ENCODE measurements around the gene HERPUD1. TPM values are rescaled to one million over a fixed set of nuclear protein-coding genes. Genes with fewer than 3 reads are reported as not detected.
"Not testable (repeated sequence)": the region's sequence is repeated elsewhere in the genome, so short reads cannot be mapped to it uniquely, and the experiment has no call there.

The HERPUD1 gene
- total RNA-seq, 1 donor from 2014 or later = 87.4 TPM

GRCh38 chr16:56932721-56933619, 1.0 kb downstream of the HERPUD1 start:
- intact Hi-C loops (cut with DNase I) = loop anchor here (5.0 kb wide), 1 partner anchor 54 kb away; the partner anchor contains the start of gene NLRC5
- peak; percentile 92 for DNase-seq (ENCODE audit: low spot score)

DNA sequence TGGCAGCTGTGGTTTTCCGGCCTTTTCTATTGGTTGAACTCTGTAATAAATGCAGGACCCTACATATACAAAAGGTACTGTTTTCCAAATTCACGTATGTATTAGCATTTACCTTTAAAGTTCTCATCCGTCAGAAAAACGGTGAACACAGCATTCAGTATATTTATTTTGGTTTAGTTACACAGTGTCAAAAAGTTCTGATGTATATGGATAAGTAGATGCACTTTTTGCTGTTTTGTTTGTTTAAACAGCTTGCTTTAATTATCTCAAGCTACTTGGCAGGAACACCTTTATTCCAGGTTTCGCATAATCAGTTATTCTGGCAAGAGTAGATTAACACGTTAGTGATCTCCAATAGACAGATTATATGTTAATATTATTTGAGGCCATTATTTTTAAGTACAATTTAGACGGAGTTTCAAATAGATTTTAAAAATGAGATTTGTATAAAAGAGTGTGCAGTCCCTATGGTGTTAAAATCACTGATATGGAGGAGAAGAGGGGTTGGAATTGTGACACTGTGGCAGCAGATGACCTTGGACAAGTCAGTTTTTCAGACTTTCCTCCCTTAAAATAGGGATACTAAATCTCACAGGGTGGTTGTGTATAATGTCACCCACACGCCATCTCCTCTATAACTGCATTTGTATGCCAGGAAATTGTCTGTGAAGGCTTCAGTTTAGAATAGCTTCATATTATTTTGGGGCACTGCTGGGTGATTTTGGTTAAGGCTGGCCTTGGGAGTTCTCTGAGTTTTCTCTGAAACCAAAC, 2.1 kb downstream of the HERPUD1 start:
- DNase-seq (ENCODE audit: low spot score) = no peak
- intact Hi-C loops (cut with DNase I) = loop anchor here (5.0 kb wide), 1 partner anchor 53 kb away; the partner anchor contains the start of gene NLRC5

DNA sequence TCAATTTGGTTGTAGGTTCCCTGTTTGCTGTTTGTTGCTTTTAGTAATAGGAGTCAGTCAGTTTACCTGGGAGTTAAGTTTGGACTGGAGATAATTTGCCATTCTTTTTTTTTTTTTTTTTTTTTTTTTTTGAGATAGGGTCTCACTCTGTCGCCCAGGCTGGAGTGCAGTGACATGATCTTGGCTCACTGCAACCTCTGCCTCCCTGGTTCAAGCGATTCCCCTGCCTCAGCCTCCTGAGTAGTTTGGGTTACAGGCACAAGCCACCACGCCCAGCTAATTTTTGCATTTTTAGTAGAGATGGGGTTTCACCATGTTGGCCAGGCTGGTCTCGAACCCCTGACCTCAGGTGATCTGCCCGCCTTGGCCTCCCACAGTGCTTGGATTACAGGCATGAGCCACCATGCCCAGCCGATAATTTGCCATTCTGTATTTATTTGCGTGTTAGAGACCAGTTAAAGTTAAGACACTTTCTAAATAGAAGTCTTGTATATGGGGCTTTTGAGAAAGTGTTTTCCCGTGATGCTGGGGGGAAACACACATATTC, 2.7 kb downstream of the HERPUD1 start:
- intact Hi-C loops (cut with DNase I) = loop anchor here (5.0 kb wide), 1 partner anchor 53 kb away; the partner anchor contains the start of gene NLRC5
- not testable (repeated sequence) for DNase-seq (ENCODE audit: low spot score)

DNA sequence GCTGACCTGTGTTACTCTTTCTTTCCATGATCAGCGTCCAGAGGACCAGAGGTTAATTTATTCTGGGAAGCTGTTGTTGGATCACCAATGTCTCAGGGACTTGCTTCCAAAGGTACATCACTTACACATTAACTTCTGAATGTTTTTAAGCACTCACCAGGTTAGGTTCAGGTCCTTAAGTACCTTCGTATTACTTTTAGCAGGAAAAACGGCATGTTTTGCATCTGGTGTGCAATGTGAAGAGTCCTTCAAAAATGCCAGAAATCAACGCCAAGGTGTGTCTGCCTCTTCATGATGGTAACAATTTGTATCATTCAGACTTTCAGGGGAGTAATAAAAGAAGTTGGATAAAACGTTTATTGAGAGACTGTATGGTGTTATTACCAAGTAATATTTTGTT, 3.3 kb downstream of the HERPUD1 start:
- DNase-seq (ENCODE audit: low spot score) = no peak
- intact Hi-C loops (cut with DNase I) = no loop called here

DNA sequence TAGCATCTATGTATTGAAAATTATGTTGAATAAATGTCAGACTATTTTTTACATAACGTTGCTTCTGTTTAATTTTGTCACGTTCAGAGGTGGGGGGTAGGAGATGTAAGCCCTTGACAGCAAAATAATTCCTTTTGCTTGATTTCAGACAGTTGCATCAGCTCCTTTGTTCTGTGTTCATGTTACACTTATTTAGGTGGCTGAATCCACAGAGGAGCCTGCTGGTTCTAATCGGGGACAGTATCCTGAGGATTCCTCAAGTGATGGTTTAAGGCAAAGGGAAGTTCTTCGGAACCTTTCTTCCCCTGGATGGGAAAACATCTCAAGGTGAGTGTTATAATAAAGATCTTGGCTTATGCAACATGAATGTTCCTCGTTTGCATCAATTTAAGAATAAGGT, 4.5 kb downstream of the HERPUD1 start:
- DNase-seq (ENCODE audit: low spot score) = no peak
- intact Hi-C loops (cut with DNase I) = no loop called here

DNA sequence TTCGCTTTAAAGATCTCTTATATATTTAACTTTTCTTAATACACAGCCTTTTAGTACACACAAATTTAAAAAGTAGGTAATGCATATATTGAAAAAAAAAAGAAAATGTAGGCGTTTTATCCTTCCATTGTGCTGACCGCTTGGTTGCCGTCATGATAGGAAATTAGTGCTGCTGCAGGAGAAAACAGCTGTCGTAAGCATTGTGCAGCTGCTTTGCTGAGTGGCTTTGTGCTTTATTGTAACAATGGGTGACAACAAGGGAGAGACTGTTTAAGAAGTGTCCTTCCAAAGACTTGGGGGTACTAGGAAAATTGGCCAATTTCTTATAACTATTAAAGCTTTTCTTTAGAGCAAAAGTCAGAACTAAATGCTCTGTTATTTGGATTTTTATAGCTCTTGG, 5.0 kb downstream of the HERPUD1 start:
- no peak for DNase-seq (ENCODE audit: low spot score)
- intact Hi-C loops (cut with DNase I) = no loop called here

- no peak for DNase-seq (ENCODE audit: low spot score)
- intact Hi-C loops (cut with DNase I) = no loop called here
Measured at GRCh38 chr16:56938664-56939513, 6.9 kb downstream of the HERPUD1 start.

GRCh38 chr16:56939801-56940200, 7.9 kb downstream of the HERPUD1 start:
- intact Hi-C loops (cut with DNase I) = no loop called here

DNA sequence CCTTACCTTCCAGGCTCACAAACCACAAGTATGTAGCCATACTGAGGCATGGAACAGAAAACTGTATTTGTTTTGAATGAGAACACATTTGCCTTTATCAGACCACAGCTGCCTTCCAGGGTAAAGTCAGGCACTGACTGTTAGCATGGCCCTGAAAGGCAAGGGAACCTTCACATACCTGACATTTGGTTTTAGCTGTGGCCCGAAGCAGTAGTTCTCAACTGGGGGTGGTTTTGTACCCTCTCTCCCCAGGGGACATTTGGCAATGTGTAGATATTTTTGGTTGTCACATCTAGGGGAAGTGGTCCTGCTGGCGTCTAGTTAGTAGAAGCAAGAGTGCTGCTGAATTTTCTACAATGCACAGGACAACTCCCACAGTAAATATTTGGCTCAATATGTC, 9.2 kb downstream of the HERPUD1 start:
- intact Hi-C loops (cut with DNase I) = no loop called here
- no peak for DNase-seq (ENCODE audit: low spot score)

More at GRCh38 chr16:56939801-56940200, 7.9 kb downstream of the HERPUD1 start:
- no peak for DNase-seq (ENCODE audit: low spot score)

DNA sequence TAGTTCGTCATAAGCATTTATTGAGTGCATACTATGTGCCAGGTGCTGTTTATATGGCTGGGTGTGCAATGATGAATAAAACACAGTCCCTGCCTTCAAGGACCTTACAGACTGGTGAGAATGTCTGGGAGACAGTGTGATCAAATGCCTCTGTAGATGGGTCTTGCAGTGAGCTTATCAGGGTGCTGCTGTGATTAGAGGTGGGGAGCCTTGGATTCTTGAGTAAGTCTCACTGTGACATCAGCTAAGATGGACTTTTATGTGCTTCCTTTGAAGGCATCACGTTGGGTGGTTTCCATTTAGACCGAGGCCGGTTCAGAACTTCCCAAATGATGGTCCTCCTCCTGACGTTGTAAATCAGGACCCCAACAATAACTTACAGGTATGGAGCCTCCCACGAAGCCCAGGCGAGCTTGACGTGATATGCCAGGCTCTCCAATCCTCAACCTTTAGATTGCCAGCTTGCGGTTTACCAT, 10.0 kb downstream of the HERPUD1 start:
- no peak for DNase-seq (ENCODE audit: low spot score)
- intact Hi-C loops (cut with DNase I) = no loop called here

DNA sequence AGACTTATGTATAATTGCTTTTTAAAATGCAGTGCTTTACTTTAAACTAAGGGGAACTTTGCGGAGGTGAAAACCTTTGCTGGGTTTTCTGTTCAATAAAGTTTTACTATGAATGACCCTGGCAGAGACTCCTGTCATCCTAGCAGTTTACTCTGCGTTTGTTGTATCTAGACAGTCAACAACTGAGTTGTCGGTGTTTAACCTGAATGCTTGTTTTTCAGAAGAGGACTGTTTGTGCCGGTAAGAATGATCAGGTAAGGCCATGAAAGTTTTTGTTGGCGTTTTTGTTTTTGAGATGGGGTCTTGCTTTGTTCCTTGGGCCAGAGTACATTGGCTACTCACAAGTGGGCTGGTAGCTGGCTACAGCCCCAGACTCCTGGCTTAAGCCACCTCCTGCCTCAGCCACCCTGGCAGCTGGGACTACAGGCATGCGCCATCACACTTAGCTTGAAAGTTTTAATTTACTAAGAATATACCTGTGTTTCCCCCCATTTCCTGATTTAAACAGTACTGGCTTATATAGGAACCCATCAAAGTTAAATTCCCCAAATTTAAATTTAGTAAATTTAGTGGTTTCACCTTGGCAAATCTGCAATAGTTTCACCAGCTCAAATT, 11.9 kb downstream of the HERPUD1 start:
- no peak for DNase-seq (ENCODE audit: low spot score)
- intact Hi-C loops (cut with DNase I) = no loop called here

DNA sequence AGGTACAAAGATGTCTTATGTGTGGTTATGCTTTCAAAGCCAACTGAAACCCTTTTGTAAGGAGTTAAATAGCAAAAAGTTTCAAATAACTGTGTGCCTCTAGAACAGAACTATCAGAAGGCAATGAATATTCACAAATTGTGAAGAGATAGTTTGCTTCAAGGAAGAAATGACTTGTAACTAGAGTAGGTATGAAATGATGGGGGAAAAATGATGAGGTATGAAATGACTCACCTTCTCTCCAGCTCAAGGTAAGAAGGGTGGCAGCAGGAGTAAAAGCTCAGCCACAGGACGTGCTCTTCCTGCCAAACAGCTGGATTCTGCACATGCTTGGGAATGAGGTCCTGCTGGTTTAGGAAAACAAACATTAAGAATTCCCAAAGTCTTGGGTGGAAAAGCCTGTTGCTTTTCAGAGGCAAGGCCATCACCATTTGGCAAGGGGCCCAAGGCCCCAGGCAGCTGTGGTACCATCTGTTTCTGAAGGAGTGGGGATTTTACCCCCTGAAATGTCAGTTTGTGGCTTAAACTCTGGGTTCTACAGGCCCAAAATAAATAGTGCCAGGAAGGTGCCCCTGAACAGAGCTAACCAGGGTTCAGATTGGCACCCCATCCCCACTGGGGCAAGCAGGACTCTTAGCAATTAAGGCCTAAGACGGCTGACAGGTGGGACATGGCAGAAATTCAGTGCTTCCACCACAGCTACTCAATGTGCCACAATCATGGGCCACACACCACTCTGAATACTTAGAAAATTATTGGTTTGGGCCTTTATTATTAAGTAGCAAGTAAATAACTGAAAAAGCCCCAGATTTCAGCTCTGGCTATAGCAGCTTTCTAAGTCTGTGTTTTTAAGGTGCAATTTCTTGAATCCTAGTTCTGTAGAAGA, 13.3 kb downstream of the HERPUD1 start:
- intact Hi-C loops (cut with DNase I) = no loop called here
- no peak for DNase-seq (ENCODE audit: low spot score)

DNA sequence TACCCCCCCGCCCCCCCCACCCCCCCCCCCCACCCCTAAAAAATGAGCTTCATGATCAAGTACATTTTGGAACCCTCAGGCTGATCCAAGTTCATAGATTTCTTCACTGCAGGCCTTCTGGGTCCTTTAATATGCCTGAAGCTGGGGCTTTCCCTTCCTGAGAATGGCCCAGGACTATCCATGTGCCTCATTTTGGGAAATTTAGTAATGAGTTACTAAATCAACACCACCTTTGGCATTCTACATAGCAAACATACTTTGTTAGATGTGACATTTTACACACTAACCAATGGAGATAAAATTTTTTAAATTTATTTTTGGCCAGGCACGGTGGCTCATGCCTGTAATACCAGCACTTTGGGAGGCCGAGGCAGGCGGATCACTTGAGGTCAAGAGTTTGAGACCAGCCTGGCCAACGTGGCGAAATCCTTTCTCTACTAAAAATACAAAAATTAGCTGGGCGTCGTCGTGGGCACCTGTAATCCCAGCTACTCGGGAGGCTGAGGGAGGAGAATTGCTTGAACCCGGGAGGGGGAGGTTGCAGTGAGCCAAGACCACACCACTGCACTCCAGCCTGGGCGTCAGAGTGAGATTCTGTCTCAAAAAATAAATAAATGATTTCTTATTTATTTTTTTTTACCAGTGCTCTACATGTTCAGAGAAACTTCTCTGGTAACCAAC, 14.0 kb downstream of the HERPUD1 start:
- DNase-seq (ENCODE audit: low spot score) = no peak
- intact Hi-C loops (cut with DNase I) = no loop called here

GRCh38 chr16:56946767-56947603, 15.0 kb downstream of the HERPUD1 start:
- intact Hi-C loops (cut with DNase I) = no loop called here
- no peak for DNase-seq (ENCODE audit: low spot score)

DNA sequence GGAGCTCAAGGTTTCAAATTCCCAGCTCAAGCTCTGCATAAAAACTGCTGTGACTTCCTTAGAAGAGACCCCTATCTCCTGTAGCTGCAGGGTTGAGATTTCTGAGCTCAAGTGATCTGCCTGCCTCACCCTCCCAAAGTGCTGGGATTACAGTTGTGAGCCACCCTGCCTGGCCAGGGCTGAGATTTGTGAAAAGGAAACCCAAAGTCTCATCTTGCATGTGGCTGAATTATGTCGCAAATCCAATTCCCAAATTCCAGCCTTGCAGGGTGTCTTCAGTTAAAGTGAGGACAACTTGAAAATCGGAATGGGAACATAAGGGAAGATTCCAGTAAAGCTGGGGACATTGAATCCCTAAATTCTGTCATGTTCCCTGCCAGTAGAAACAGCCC, 15.7 kb downstream of the HERPUD1 start:
- DNase-seq (ENCODE audit: low spot score) = no peak
- intact Hi-C loops (cut with DNase I) = no loop called here

DNA sequence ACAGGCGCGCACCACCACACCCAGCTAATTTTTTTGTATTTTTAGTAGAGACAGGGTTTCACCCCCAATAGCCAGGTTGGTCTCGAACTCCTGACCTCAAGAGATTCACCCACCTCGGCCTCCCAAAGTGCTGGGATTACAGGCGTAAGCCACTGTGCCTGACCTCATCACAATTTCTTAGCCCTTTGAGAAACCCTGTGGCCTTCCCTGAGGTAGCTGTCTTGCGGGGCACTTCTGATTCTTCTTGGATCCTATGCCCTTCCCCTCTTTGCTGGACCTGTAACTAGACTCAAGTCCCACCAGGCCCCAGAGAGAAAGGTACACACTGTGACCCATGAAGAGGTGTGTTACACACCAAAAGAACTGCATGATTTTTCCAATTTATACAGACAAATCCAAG, 16.3 kb downstream of the HERPUD1 start:
- intact Hi-C loops (cut with DNase I) = no loop called here
- no peak for DNase-seq (ENCODE audit: low spot score)

Measured in cardiac septum (tissue), 1 donor.